T-cell (primary cell): Measurements from ENCODE around the gene SNX2. TPM values are rescaled to one million over a fixed set of nuclear protein-coding genes. Genes with fewer than 3 reads are reported as not detected.

Experiments used
- ATAC-seq, 4 experiments: fragments of 200-7000 bp in 3 of 4; fragments of 150-1000 bp in 1 of 4; cut with Tn5 transposase; replicated peaks in 1 of 4; 1 replicate in 3 of 4; 2 replicates in 1 of 4; pipeline ENCODE4 v1.10.0; 2021; ENCODE audit warnings: moderate library complexity in 3 of 4, mild to moderate bottlenecking in 2 of 4, moderate number of reproducible peaks in 1 of 4
- CTCF ChIA-PET, 2 donors: fragments of 300-600 bp; sonication (Branson Sonifier 250); formaldehyde crosslinking; loops; one replicate each; lab custom pipeline; 2022; ENCODE audit warnings: antibody characterized with exemption in 2 of 2; lab: Charles Lee
- POLR2A ChIA-PET, 2 donors: fragments of 300-600 bp; sonication (Branson Sonifier 250); formaldehyde crosslinking; loops; one replicate each; lab custom pipeline; 2022; ENCODE audit warnings: antibody characterized with exemption in 2 of 2; lab: Charles Lee
- DNase-seq, 35 experiments: peaks; one replicate each; pipeline versions ENCODE4 v3.0.0 to v3.0.0-alpha.2; 2013 to 2023
- H3K27ac ChIP-seq: one replicate; pipeline ENCODE4 v1.5.1; 2013; ENCODE audit warnings: low read length
- H3K27me3 ChIP-seq, 2 experiments: replicated peaks in 1 of 2; 1 replicate in 1 of 2; 2 replicates in 1 of 2; pipeline versions ENCODE4 v1.6.1 to v1.7.0; 2013; ENCODE audit warnings: low read length in 1 of 2, mixed read lengths in 1 of 2; ENCODE audit not compliant: control insufficient read depth in 2 of 2, insufficient read depth in 2 of 2; ENCODE audit errors: extremely low read depth in 1 of 2
- H3K36me3 ChIP-seq, 2 donors: 1 replicate in 1 of 2; 2 replicates in 1 of 2; pipeline versions ENCODE4 v1.6.1 to v1.7.0; 2013; ENCODE audit warnings: low read length in 1 of 2; ENCODE audit not compliant: control insufficient read depth in 2 of 2, insufficient read depth in 1 of 2; ENCODE audit errors: extremely low read depth in 1 of 2
- H3K4me1 ChIP-seq, 2 experiments: 1 replicate in 1 of 2; 2 replicates in 1 of 2; pipeline versions ENCODE4 v1.6.1 to v1.7.0; 2013; ENCODE audit warnings: low read length in 2 of 2, mixed read lengths in 1 of 2; ENCODE audit not compliant: insufficient read depth in 2 of 2, control insufficient read depth in 1 of 2; ENCODE audit errors: extremely low read depth in 1 of 2
- H3K4me3 ChIP-seq, 2 donors: 1 replicate in 1 of 2; 2 replicates in 1 of 2; pipeline versions ENCODE4 v1.5.1 to v1.7.0; 2013; ENCODE audit warnings: mild to moderate bottlenecking in 2 of 2, low read length in 1 of 2, moderate library complexity in 1 of 2; ENCODE audit not compliant: control insufficient read depth in 1 of 2; ENCODE audit errors: extremely low read depth in 1 of 2
- H3K9me3 ChIP-seq: 2 replicates; pipeline ENCODE4 v1.7.0; 2013
- H3K27ac Mint-ChIP-seq, 2 donors: one replicate each; pipeline ENCODE4 v1.8.0; 2020 to 2021; ENCODE audit warnings: mild to moderate bottlenecking in 2 of 2, mixed read lengths in 2 of 2
- H3K27me3 Mint-ChIP-seq, 2 donors: one replicate each; pipeline ENCODE4 v1.8.0; 2021 to 2022; ENCODE audit warnings: mixed read lengths in 2 of 2
- H3K36me3 Mint-ChIP-seq: one replicate; pipeline ENCODE4 v1.8.0; 2021; ENCODE audit warnings: mixed read lengths
- H3K4me1 Mint-ChIP-seq, 3 donors: one replicate each; pipeline ENCODE4 v1.8.0; 2020 to 2022; ENCODE audit warnings: mixed read lengths in 3 of 3, mild to moderate bottlenecking in 1 of 3
- H3K4me3 Mint-ChIP-seq, 3 donors: one replicate each; pipeline ENCODE4 v1.8.0; 2020 to 2022; ENCODE audit warnings: mild to moderate bottlenecking in 3 of 3, mixed read lengths in 3 of 3, moderate library complexity in 3 of 3
- H3K9me3 Mint-ChIP-seq, 3 donors: one replicate each; pipeline ENCODE4 v1.8.0; 2020 to 2022; ENCODE audit warnings: mixed read lengths in 3 of 3
- WGBS: methylation state at CpG from one replicate; pipeline ENCODE4 v1.1.5; 2013; ENCODE audit warnings: missing lambda C conversion rate; ENCODE audit not compliant: insufficient coverage; 5-methylcytosine and 5-hydroxymethylcytosine counted together
- total RNA-seq, 35 experiments: library from RNA in 6 of 35; stranded (reverse) in 6 of 35; fragments of 120-200 nt in 1 of 35; gene quantifications; one replicate each; pipeline versions ENCODE4 v1.2.1 to v1.2.4 and lab custom pipeline; 2013 to 2026

Gene SNX2
- total RNA-seq, 5 donors from 2014 or later (not counting 1 experiment from before 2014, with no cell fraction given): 41.8 to 56.3 (median 47.8) TPM

- Histone ChIP-seq H3K4me3 (no peak overlapping the region), H3K9me3 (no peaks in the 10 kb centered on the region), H3K4me1 (no peaks in the 10 kb centered on the region), H3K36me3 (no peaks in the 10 kb centered on the region), H3K27me3 (no peaks in the 10 kb centered on the region), H3K27ac (no peak overlapping the region)
- Mint-ChIP-seq H3K4me1 (no peaks in the 10 kb centered on the region), H3K9me3 (no peaks in the 10 kb centered on the region), H3K27me3 (no peaks in the 10 kb centered on the region), H3K27ac (no peak overlapping the region), H3K4me3 (no peak overlapping the region), H3K36me3 (peaks cover 4% of the 10 kb centered on the region)
- ATAC-seq (no peak), DNase-seq (no peak)
- ChIA-PET POLR2A (no interaction called here), CTCF (no interaction called here)
- WGBS: 90% methylated on average over 5 of the region's 7 CpGs
Measured at GRCh38 chr5:122870219-122870856, 95.5 kb downstream of the SNX2 start.

GRCh38 chr5:122871661-122872060 lies 96.8 kb downstream of the SNX2 start:
- peaks cover 0 to 3% of the 10 kb centered on the region in 2 donors for H3K27me3 Mint-ChIP-seq
- DNase-seq (no peak), ATAC-seq (no peak)
- H3K27ac Mint-ChIP-seq: no peak overlapping the region
- Histone ChIP-seq H3K9me3 (no peaks in the 10 kb centered on the region), H3K27ac (no peak overlapping the region), H3K4me1 (no peaks in the 10 kb centered on the region), H3K36me3 (no peaks in the 10 kb centered on the region), H3K27me3 (no peaks in the 10 kb centered on the region), H3K4me3 (no peak overlapping the region)
- H3K36me3 Mint-ChIP-seq: peaks cover 8% of the 10 kb centered on the region
- peaks cover 0 to under 1% (median 0%) of the 10 kb centered on the region in 3 donors for H3K4me1 Mint-ChIP-seq
- H3K9me3 Mint-ChIP-seq: no peaks in the 10 kb centered on the region
- ChIA-PET POLR2A (no interaction called here), CTCF (interaction anchor here in 1 of 2 donors (1.0 kb wide), 1 partner anchor 21 kb away, joined by 3 read pairs; no protein-coding TSS in a partner anchor)
- 93% methylated on average over 3 of the region's 8 CpGs for WGBS
- no peak overlapping the region for H3K4me3 Mint-ChIP-seq

GRCh38 chr5:122874179-122874875 lies 99.4 kb downstream of the SNX2 start:
- Histone ChIP-seq H3K27ac (no peak overlapping the region), H3K4me3 (no peak overlapping the region), H3K36me3 (no peaks in the 10 kb centered on the region), H3K27me3 (no peaks in the 10 kb centered on the region), H3K9me3 (no peaks in the 10 kb centered on the region), H3K4me1 (no peaks in the 10 kb centered on the region)
- ATAC-seq (no peak), DNase-seq (no peak)
- ChIA-PET CTCF (interaction anchor here in 1 of 2 donors (0.7 kb wide), 1 partner anchor 57 kb away, joined by 9 read pairs; no protein-coding TSS in a partner anchor), POLR2A (no interaction called here)
- no peak overlapping the region for H3K4me3 Mint-ChIP-seq
- 100% methylated on average over 3 of the region's 4 CpGs for WGBS
- peaks cover 0 to 6% of the 10 kb centered on the region in 2 donors for H3K27me3 Mint-ChIP-seq
- H3K9me3 Mint-ChIP-seq: no peaks in the 10 kb centered on the region
- H3K4me1 Mint-ChIP-seq: peaks cover 0 to 7% (median 0%) of the 10 kb centered on the region in 3 donors
- H3K36me3 Mint-ChIP-seq: peaks cover 4% of the 10 kb centered on the region
- no peak overlapping the region for H3K27ac Mint-ChIP-seq

- ATAC-seq (no peak), DNase-seq (no peak)
- Mint-ChIP-seq H3K4me1 (peaks cover 0 to 7% (median 0%) of the 10 kb centered on the region in 3 donors), H3K4me3 (no peak overlapping the region), H3K27ac (no peak overlapping the region), H3K36me3 (peaks cover 4% of the 10 kb centered on the region), H3K9me3 (no peaks in the 10 kb centered on the region), H3K27me3 (peaks cover 0 to 6% of the 10 kb centered on the region in 2 donors)
- H3K4me3 ChIP-seq: no peak overlapping the region
- no peaks in the 10 kb centered on the region for H3K4me1 ChIP-seq
- no peaks in the 10 kb centered on the region for H3K27me3 ChIP-seq
- H3K36me3 ChIP-seq: no peaks in the 10 kb centered on the region
- WGBS: no CpG with 5 or more reads among the region's 2 CpGs
- H3K9me3 ChIP-seq: no peaks in the 10 kb centered on the region
- CTCF ChIA-PET: interaction anchor here in 1 of 2 donors (0.5 kb wide), 1 partner anchor 911 kb away, joined by 3 read pairs; no protein-coding TSS in a partner anchor
- POLR2A ChIA-PET: no interaction called here
- H3K27ac ChIP-seq: no peak overlapping the region
Measured at GRCh38 chr5:122877518-122877917, 102.6 kb downstream of the SNX2 start.

- ChIA-PET POLR2A (no interaction called here), CTCF (interaction anchor here in 1 of 2 donors (0.7 kb wide), 1 partner anchor 567 kb away, joined by 3 read pairs; no protein-coding TSS in a partner anchor)
- Mint-ChIP-seq H3K36me3 (peaks cover 4% of the 10 kb centered on the region), H3K27ac (no peak overlapping the region), H3K9me3 (no peaks in the 10 kb centered on the region), H3K4me3 (no peak overlapping the region), H3K27me3 (peaks cover 0 to 6% of the 10 kb centered on the region in 2 donors), H3K4me1 (peaks cover 0 to 10% (median 3%) of the 10 kb centered on the region in 3 donors)
- Histone ChIP-seq H3K36me3 (no peaks in the 10 kb centered on the region), H3K27me3 (no peaks in the 10 kb centered on the region), H3K4me1 (no peaks in the 10 kb centered on the region), H3K4me3 (no peak overlapping the region), H3K9me3 (no peaks in the 10 kb centered on the region), H3K27ac (no peak overlapping the region)
- WGBS: no CpG with 5 or more reads among the region's 3 CpGs
- ATAC-seq (no peak), DNase-seq (no peak)
Measured at GRCh38 chr5:122879076-122879475, 104.2 kb downstream of the SNX2 start.
